Measurements from ENCODE around the gene GNAS.

The GNAS gene

GRCh38 chr20:58884966-58885365 is 32.5 kb downstream of the GNAS start:
- no peak overlapping the region for H3K4me3 ChIP-seq (ENCODE audit: low read depth, low read length)
- CTCF ChIA-PET, result interaction anchor here (0.6 to 4.1 kb wide), 3 partner anchors 14 to 1376 kb away, joined by 4 to 26 read pairs (median 5); no protein-coding TSS in a partner anchor
- no peak for DNase-seq (ENCODE audit: low read depth, low spot score)
- TF ChIP-seq CTCF (IDR thresholded peaks at IDR 0.05; ENCODE audit: insufficient read depth, low read length, missing control alignments), result no peak
- POLR2A ChIA-PET, result no interaction called here

GRCh38 chr20:58886546-58886945 is 34.0 kb downstream of the GNAS start:
- CTCF ChIA-PET, result interaction anchor here (3.1 to 4.1 kb wide), 2 partner anchors 10 to 16 kb away, joined by 14 to 26 read pairs; no protein-coding TSS in a partner anchor
- POLR2A ChIA-PET, result no interaction called here
- no peak for DNase-seq (ENCODE audit: low read depth, low spot score)
- no peak overlapping the region for H3K4me3 ChIP-seq (ENCODE audit: low read depth, low read length)
- no peak for TF ChIP-seq CTCF (IDR thresholded peaks at IDR 0.05; ENCODE audit: insufficient read depth, low read length, missing control alignments)

GRCh38 chr20:58888103-58888502 is 35.6 kb downstream of the GNAS start:
- peak overlapping the region; percentile 71 for H3K4me3 ChIP-seq (ENCODE audit: low read depth, low read length)
- POLR2A ChIA-PET, result no interaction called here
- no peak for DNase-seq (ENCODE audit: low read depth, low spot score)
- TF ChIP-seq CTCF (IDR thresholded peaks at IDR 0.05; ENCODE audit: insufficient read depth, low read length, missing control alignments), result no peak
- CTCF ChIA-PET, result interaction anchor here (3.1 kb wide), 1 partner anchor 12 kb away, joined by 14 read pairs; no protein-coding TSS in a partner anchor

GRCh38 chr20:58888521-58889333 is 36.2 kb downstream of the GNAS start:
- H3K4me3 ChIP-seq (ENCODE audit: low read depth, low read length), result peak overlapping the region; percentile 71
- ChIA-PET POLR2A (interaction anchor here (0.6 to 1.6 kb wide), 6 partner anchors 19 to 374 kb away, joined by 3 to 9 read pairs (median 4); partner anchors contain the start of genes APCDD1L and ATP5F1E), CTCF (interaction anchor here (1.3 kb wide), 1 partner anchor 18 kb away, joined by 4 read pairs; no protein-coding TSS in a partner anchor)
- TF ChIP-seq CTCF (IDR thresholded peaks at IDR 0.05; ENCODE audit: insufficient read depth, low read length, missing control alignments), result no peak
- no peak for DNase-seq (ENCODE audit: low read depth, low spot score)

GRCh38 chr20:58889334-58889760 is 36.8 kb downstream of the GNAS start:
- POLR2A ChIA-PET, result interaction anchor here (0.8 to 1.6 kb wide), 6 partner anchors 18 to 374 kb away, joined by 3 to 9 read pairs (median 4); partner anchors contain the start of genes APCDD1L and ATP5F1E
- peak overlapping the region; percentile 71 for H3K4me3 ChIP-seq (ENCODE audit: low read depth, low read length)
- DNase-seq (ENCODE audit: low read depth, low spot score), result no peak
- CTCF ChIA-PET, result interaction anchor here (1.3 kb wide), 1 partner anchor 19 kb away, joined by 4 read pairs; no protein-coding TSS in a partner anchor
- no peak for TF ChIP-seq CTCF (IDR thresholded peaks at IDR 0.05; ENCODE audit: insufficient read depth, low read length, missing control alignments)
